ENCODE results near the gene MTMR12.
"Not testable (repeated sequence)": the region's sequence is repeated elsewhere in the genome, so short reads cannot be mapped to it uniquely, and the experiment has no call there.

DNA sequence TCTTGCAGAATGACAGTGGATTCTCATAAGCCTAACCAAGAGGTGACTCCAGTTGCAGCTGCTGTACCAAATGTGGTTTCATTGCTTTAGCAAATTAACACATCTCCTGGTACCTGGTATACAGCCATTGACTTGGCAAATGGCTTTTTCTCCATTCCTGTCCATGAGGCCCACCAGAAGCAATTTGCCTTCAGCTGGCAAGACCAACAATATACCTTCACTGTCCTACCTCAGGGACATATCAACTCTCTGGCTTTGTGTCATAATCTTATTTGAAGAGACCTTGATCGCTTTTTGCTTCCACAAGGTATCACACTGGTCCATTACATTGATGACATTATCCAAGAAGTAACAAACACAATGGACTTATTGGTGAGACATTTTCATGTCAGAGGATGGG, 22.8 kb downstream of the MTMR12 start:
- not testable (repeated sequence) for TF ChIP-seq FOXJ3 (CRISPR knock-in tag; IDR thresholded peaks at IDR 0.05; ENCODE audit: borderline replicate concordance); IRF2 (CRISPR knock-in tag; IDR thresholded peaks at IDR 0.05; ENCODE audit: borderline replicate concordance, low read depth); SMAD3 (CRISPR knock-in tag; IDR thresholded peaks at IDR 0.05; ENCODE audit: borderline replicate concordance); CTCF (IDR thresholded peaks at IDR 0.05); ZNF317 (CRISPR knock-in tag; IDR thresholded peaks at IDR 0.05; ENCODE audit: borderline replicate concordance, low read depth)

All from WTC11 (cell line).